Heart left ventricle (tissue), 16 donors: Measurements from ENCODE around the gene PCBP4. TPM values are rescaled to one million over a fixed set of nuclear protein-coding genes. Genes with fewer than 3 reads are reported as not detected.
A peak's percentile ranks its signal among the peaks of the same experiment; 100 is the strongest.
"Not testable (repeated sequence)": the region's sequence is repeated elsewhere in the genome, so short reads cannot be mapped to it uniquely, and the experiment has no call there.

ENCODE experiments used
- ATAC-seq, 4 donors: fragments of 200-7000 bp; cut with Tn5 transposase; one replicate each; pipeline ENCODE4 v1.9.1; 2020 to 2022; ENCODE audit warnings: moderate library complexity in 4 of 4, mild to moderate bottlenecking in 3 of 4, moderate number of reproducible peaks in 1 of 4
- DNase-seq, 5 donors: peaks; one replicate each; pipeline ENCODE4 v3.0.0-alpha.2; 2020
- H3K27ac ChIP-seq, 12 donors: fragments of 200-600 bp; sonication (generic) in 4 of 12; one replicate each; pipeline versions ENCODE4 v1.5.0 to v1.8.0; 2016 to 2022; ENCODE audit warnings: mild to moderate bottlenecking in 2 of 12
- H3K27me3 ChIP-seq, 9 donors: fragments of 200-600 bp; sonication (generic) in 2 of 9; one replicate each; pipeline versions ENCODE4 v1.5.1 to v1.8.0; 2016 to 2022; ENCODE audit warnings: mild to moderate bottlenecking in 3 of 9
- H3K36me3 ChIP-seq, 9 donors: fragments of 200-600 bp; sonication (generic) in 2 of 9; one replicate each; pipeline versions ENCODE4 v1.5.0 to v1.8.0; 2018 to 2022; ENCODE audit warnings: mild to moderate bottlenecking in 2 of 9
- H3K4me1 ChIP-seq, 12 donors: fragments of 200-600 bp; sonication (generic) in 4 of 12; one replicate each; pipeline versions ENCODE4 v1.5.0 to v1.8.0; 2016 to 2022; ENCODE audit warnings: mild to moderate bottlenecking in 3 of 12
- H3K4me3 ChIP-seq, 12 donors: fragments of 200-600 bp; sonication (generic) in 4 of 12; one replicate each; pipeline versions ENCODE4 v1.5.0 to v1.8.0; 2017 to 2022; ENCODE audit warnings: mild to moderate bottlenecking in 9 of 12, moderate library complexity in 4 of 12
- H3K9me3 ChIP-seq, 12 donors: fragments of 200-600 bp; sonication (generic) in 4 of 12; one replicate each; pipeline versions ENCODE4 v1.5.0 to v1.8.0; 2016 to 2022; ENCODE audit warnings: mild to moderate bottlenecking in 1 of 12
- CTCF ChIP-seq, 12 donors: fragments of 200-600 bp; sonication (generic) in 4 of 12; IDR thresholded peaks; one replicate each; pipeline versions ENCODE4 v1.5.0 to v1.8.0; 2018 to 2022; ENCODE audit warnings: antibody characterized with exemption in 12 of 12, mild to moderate bottlenecking in 5 of 12
- POLR2A ChIP-seq, 2 donors: fragments of 450-650 bp; IDR thresholded peaks; one replicate each; pipeline ENCODE4 v1.6.1; 2017; ENCODE audit warnings: antibody characterized with exemption in 2 of 2, mild to moderate bottlenecking in 2 of 2, moderate library complexity in 2 of 2
- WGBS, 4 donors: extraction: QIAGEN DNeasy Blood & Tissue Kit in 2 of 4; methylation state at CpG; one replicate each; pipeline versions ENCODE4 v1.1.5 to v1.1.7; 2013 to 2018; 5-methylcytosine and 5-hydroxymethylcytosine counted together
- intact Hi-C, 10 donors: fragments of 100-400 bp; cut with DNase I; formaldehyde crosslinking; loops; one replicate each; pipeline versions ENCODE4 v1.11.1 to v1.14.2; 2022
- polyA plus RNA-seq, 2 donors: library from polyadenylated mRNA; stranded (reverse); fragments of 200-250 nt; gene quantifications; one replicate each; pipeline ENCODE4 v1.2.3, GENCODE V29; 2013
- total RNA-seq, 9 donors: library from RNA; depleted of rRNA in 2 of 9; stranded (reverse); fragments of >200 nt in 2 of 9; fragmentation: NEBNext Ultra II Directional in 3 of 9; extraction: Animal tissue kit (Norgen Biotek cat#: 25700) in 3 of 9; gene quantifications; one replicate each; pipeline versions ENCODE4 v1.1.0 to v1.2.4, GENCODE V29; 2016 to 2023
- donor health status: ischemic (EF 13 %, LVEDD 7.1; RV severe dilation, severe dysfunction).
- donor health status: healthy with polysubstance abuse.
- donor health status: DM: no; HTN: yes; CAD: no.
- donor health status: DM: no; HTN: no; CAD: no.
- donor health status: ischemic (EF 25% LVEDD 6.9; RV normal size, moderate dysfunction).
- donor health status: ischemic (EF 25% LVEDD 5.7; RV mildly dilated, moderate dysfunction).
- donor health status: healthy.
- donor health status: DM: yes; HTN: yes; CAD: no.
- donor health status: ischemic (EF 35%, LVEDD 5.7; RV mildly dilated, moderate dysfunction).
- donor health status: nonischemic (EF 11% LVEDD 7.7; RV severe dilation, severe dysfunction).
- donor health status: DM: yes; HTN: yes; CAD: no.
- donor health status: PGD.
- donor health status: ischemic (EF 29% LVEDD 5.4; RV normal size, mild dysfunction).
- donor health status: nonischemic (EF 23%, LVEDD 6.1; RV moderate dilation, normal function).

The PCBP4 gene
- total and polyA plus RNA-seq, 11 donors, result 55.4 to 149 (median 64.8) TPM

GRCh38 chr3:51995346-51996163, 28.3 kb upstream of the PCBP4 start, which contains the start of gene RPL29:
RPL29 (minus strand) TSS chr3:51995895; CDS start chr3:51995461, 434 bp downstream.
- 0 to 2% (median 1%) methylated on average over 39 to 40 of the region's 40 CpGs for WGBS, 4 donors
- peak in 1 of 2 donors; percentile 56 for TF ChIP-seq POLR2A (IDR thresholded peaks at IDR 0.05)
- TF ChIP-seq CTCF (IDR thresholded peaks at IDR 0.05), result peak in 8 of 12 donors; percentile 22 to 67 (median 30)
- intact Hi-C loops, result loop anchor here in 4 of 10 donors (1.0 to 10.0 kb wide), 4 partner anchors 53 to 339 kb away; partner anchors contain the start of genes GLYCTK (in 1 of the 4) and PARP3 (in 1 of the 4)
- peak; percentile 90 to 93 (median 92) for DNase-seq
- Histone ChIP-seq H3K36me3 (peaks cover 0 to 42% (median 33%) of the 10 kb centered on the region in 9 donors), H3K4me3 (peak within 1 kb of the TSS; percentile 67 to 94 (median 76)), H3K27ac (peak within 1 kb of the TSS; percentile 63 to 95 (median 85)), H3K9me3 (no peaks in the 10 kb centered on the region), H3K27me3 (no peaks in the 10 kb centered on the region), H3K4me1 (peaks cover 0 to 25% (median 12%) of the 10 kb centered on the region in 12 donors)
- peak; percentile 91 to 96 (median 94) for ATAC-seq

DNA sequence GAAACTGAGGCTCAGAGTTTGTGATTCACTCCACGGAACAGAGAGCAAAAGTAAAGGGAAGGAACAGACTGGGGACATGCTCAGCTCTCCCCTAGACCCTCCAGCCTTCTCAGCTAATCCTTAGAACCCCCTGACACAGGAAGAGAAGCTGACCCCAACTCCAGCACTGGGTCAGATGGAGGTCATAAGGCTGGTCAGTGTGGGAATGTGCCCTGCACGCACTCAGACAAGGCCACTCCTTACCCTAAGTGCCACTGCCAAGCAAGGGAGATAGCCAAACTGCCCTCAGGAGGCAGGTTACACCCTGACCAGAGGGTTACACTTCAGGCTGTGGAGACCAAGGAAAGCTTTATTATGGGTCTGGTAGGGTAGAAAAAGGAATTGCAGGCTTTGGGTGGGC, 27.3 kb upstream of the PCBP4 start:
- H3K4me3 ChIP-seq, result peak overlapping the region in 9 of 12 donors; percentile 75 to 94 (median 79)

GRCh38 chr3:51993657-51994056, 26.4 kb upstream of the PCBP4 start:
- ATAC-seq, H3K4me3 ChIP-seq, H3K27me3 ChIP-seq, H3K9me3 ChIP-seq, DNase-seq, H3K27ac ChIP-seq: not testable (repeated sequence)
- Histone ChIP-seq H3K36me3 (peaks cover 0 to 42% (median 33%) of the 10 kb centered on the region in 9 donors), H3K4me1 (peaks cover 0 to 28% (median 20%) of the 10 kb centered on the region in 12 donors)
- intact Hi-C loops, result loop anchor here in 2 of 10 donors (10.0 kb wide), 2 partner anchors 291 to 341 kb away; partner anchors contain the start of gene GLYCTK (in 1 of the 2)
- WGBS, 4 donors, result 87 to 100% (median 91%) methylated on average over 2 to 10 of the region's 13 CpGs

More for the DNA sequence above, 27.3 kb upstream of the PCBP4 start:
- intact Hi-C loops, result loop anchor here in 2 of 10 donors (10.0 kb wide), 2 partner anchors 290 to 340 kb away; partner anchors contain the start of gene GLYCTK (in 1 of the 2)
- Histone ChIP-seq H3K27ac (peak overlapping the region in 5 of 12 donors; percentile 84 to 92 (median 91)), H3K9me3 (no peaks in the 10 kb centered on the region), H3K4me1 (peaks cover 0 to 25% (median 15%) of the 10 kb centered on the region in 12 donors), H3K27me3 (no peaks in the 10 kb centered on the region), H3K36me3 (peaks cover 0 to 42% (median 33%) of the 10 kb centered on the region in 9 donors)
- ATAC-seq (no peak), DNase-seq (no peak)
- TF ChIP-seq CTCF (IDR thresholded peaks at IDR 0.05) (no peak), POLR2A (IDR thresholded peaks at IDR 0.05) (no peak)
- WGBS, 4 donors, result 67 to 81% (median 73%) methylated on average over 2 of the region's 2 CpGs

GRCh38 chr3:51992017-51992682, 24.9 kb upstream of the PCBP4 start:
- Histone ChIP-seq H3K4me3 (no peak overlapping the region), H3K27me3 (no peaks in the 10 kb centered on the region), H3K36me3 (peaks cover 0 to 42% (median 33%) of the 10 kb centered on the region in 9 donors), H3K27ac (no peak overlapping the region), H3K4me1 (peaks cover 0 to 28% (median 20%) of the 10 kb centered on the region in 12 donors), H3K9me3 (no peaks in the 10 kb centered on the region)
- ATAC-seq (no peak), DNase-seq (no peak)
- 60 to 78% (median 74%) methylated on average over 3 of the region's 3 CpGs for WGBS, 4 donors
- intact Hi-C loops, result loop anchor here in 2 of 10 donors (10.0 kb wide), 2 partner anchors 293 to 343 kb away; partner anchors contain the start of gene GLYCTK (in 1 of the 2)
- no peak for TF ChIP-seq CTCF (IDR thresholded peaks at IDR 0.05)
- TF ChIP-seq POLR2A (IDR thresholded peaks at IDR 0.05), result no peak

- H3K9me3 ChIP-seq, H3K27me3 ChIP-seq, H3K4me3 ChIP-seq, H3K27ac ChIP-seq, ATAC-seq, DNase-seq: not testable (repeated sequence)
- peaks cover 0 to 28% (median 20%) of the 10 kb centered on the region in 12 donors for H3K4me1 ChIP-seq
- intact Hi-C loops, result loop anchor here in 2 of 10 donors (10.0 kb wide), 2 partner anchors 294 to 344 kb away; partner anchors contain the start of gene GLYCTK (in 1 of the 2)
- WGBS, 4 donors, result 77 to 93% (median 81%) methylated on average over 23 to 38 of the region's 38 CpGs
- H3K36me3 ChIP-seq, result peaks cover 0 to 42% (median 33%) of the 10 kb centered on the region in 9 donors
Observed at GRCh38 chr3:51990501-51990971, 23.3 kb upstream of the PCBP4 start.
